ENCODE data around the gene GAL3ST1.
"Not testable (repeated sequence)": the region's sequence is repeated elsewhere in the genome, so short reads cannot be mapped to it uniquely, and the experiment has no call there.

GAL3ST1 gene

DNA sequence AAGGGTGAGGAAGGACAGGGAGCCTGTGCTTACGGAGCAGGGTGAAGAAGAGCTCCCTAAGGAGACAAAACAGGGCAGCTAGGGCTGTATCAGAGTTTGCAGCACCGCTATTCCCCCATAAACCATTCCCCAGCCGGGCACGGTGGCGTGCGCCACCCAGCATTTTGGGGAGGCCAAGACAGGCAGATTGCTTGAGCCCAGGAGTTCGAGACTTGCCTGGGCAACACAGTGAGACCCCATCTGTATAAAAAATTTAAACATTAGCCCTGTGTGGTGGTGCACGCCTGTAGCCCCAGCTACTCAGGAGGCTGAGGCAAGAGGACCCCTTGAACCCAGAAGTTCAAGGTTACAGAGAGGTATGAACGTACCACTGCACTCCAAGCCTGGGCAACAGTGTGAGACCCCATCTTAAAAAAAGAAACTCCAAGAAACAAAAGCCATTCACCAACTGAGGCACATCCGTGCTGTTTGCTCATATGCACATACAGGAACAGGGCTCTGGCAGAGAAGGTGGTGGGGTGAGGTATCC lies 4.7 kb downstream of the GAL3ST1 start:
- Histone ChIP-seq H2AK5ac (ENCODE audit: low read length) (no peak overlapping the region), H3K9me3 (ENCODE audit: insufficient read depth, low read depth, low read length) (no peaks in the 10 kb centered on the region), H3K4me3 (ENCODE audit: low read depth, low read length) (no peak overlapping the region), H3K9ac (ENCODE audit: low read length) (no peak overlapping the region), H2BK12ac (ENCODE audit: low read length) (no peak overlapping the region), H3K79me1 (ENCODE audit: low read length) (no peaks in the 10 kb centered on the region), H3K27ac (ENCODE audit: low read depth, low read length) (no peak overlapping the region), H4K8ac (ENCODE audit: low read depth, low read length) (no peak overlapping the region), H2BK120ac (ENCODE audit: insufficient read depth, low read length, poor library complexity) (no peak overlapping the region), H2BK5ac (ENCODE audit: low read depth, low read length, poor library complexity) (no peak overlapping the region), H3K27me3 (ENCODE audit: insufficient read depth, low read length) (no peaks in the 10 kb centered on the region), H3K4ac (ENCODE audit: low read depth, low read length) (no peak overlapping the region), H3K4me1 (ENCODE audit: control insufficient read depth in 1 of 2, insufficient read depth in 2 of 2, low read length in 2 of 2) (peaks cover 1 to 5% of the 10 kb centered on the region in 2 experiments), H2AFZ (ENCODE audit: insufficient read depth, low read length, poor library complexity) (no peak overlapping the region), H3K36me3 (ENCODE audit: control insufficient read depth in 1 of 2, insufficient read depth in 2 of 2, low read length in 2 of 2) (no peaks in the 10 kb centered on the region), H4K12ac (ENCODE audit: low read depth, low read length) (no peak overlapping the region), H3K14ac (ENCODE audit: low read length) (no peak overlapping the region), H3K4me2 (ENCODE audit: low read length) (no peak overlapping the region), H4K91ac (ENCODE audit: low read depth, low read length) (no peak overlapping the region), H3K79me2 (ENCODE audit: control insufficient read depth, insufficient read depth, low read length, poor library complexity) (no peaks in the 10 kb centered on the region), H3K18ac (ENCODE audit: low read length) (no peak overlapping the region), H3K23ac (ENCODE audit: low read length) (no peak overlapping the region)
- no peak for DNase-seq
- WGBS (ENCODE audit: extremely low coverage, insufficient coverage, insufficient read length): no CpG with 5 or more reads among the region's 10 CpGs

DNA sequence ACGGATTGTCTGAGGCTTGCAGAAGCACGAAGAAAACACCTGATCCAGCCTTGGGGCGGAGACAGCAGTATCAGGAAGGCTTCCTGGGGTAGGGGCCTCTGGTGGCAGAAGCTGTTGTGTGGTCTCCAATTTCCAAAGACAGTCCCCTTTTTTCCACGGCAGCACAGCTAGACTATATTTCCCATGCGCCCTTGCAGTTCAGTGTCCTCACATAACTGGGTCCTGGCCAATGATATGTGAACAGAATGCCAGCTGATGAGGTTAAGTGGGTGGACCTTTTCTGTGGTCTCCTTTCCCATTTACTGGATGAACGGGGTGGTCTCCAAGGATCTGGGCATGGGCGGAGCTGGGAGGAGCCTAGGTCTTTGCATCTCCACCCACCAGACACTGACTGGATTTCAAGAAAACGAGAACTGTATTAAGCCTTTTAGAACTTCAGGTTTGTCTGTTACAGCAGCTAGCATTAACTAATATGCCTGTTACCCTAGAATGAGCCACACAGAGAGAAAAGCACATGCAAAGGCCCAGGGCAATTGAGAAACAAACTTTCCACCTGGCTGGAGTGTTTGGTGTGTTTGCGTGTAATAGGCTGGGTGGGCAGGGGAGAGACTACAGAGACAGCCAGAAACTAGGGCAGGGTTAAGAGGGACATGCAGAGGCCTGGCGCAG lies 6.2 kb downstream of the GAL3ST1 start:
- DNase-seq: no peak
- no peak overlapping the region for H3K4me3 ChIP-seq (ENCODE audit: low read depth, low read length)
- no peak overlapping the region for H3K9ac ChIP-seq (ENCODE audit: low read length)
- H3K4me2 ChIP-seq (ENCODE audit: low read length): no peak overlapping the region
- H3K9me3 ChIP-seq (ENCODE audit: insufficient read depth, low read depth, low read length): no peaks in the 10 kb centered on the region
- no peaks in the 10 kb centered on the region for H3K79me1 ChIP-seq (ENCODE audit: low read length)
- H2BK5ac ChIP-seq (ENCODE audit: low read depth, low read length, poor library complexity): no peak overlapping the region
- no peak overlapping the region for H3K14ac ChIP-seq (ENCODE audit: low read length)
- H3K23ac ChIP-seq (ENCODE audit: low read length): no peak overlapping the region
- H2AK5ac ChIP-seq (ENCODE audit: low read length): no peak overlapping the region
- H3K4ac ChIP-seq (ENCODE audit: low read depth, low read length): no peak overlapping the region
- no peak overlapping the region for H4K91ac ChIP-seq (ENCODE audit: low read depth, low read length)
- no peaks in the 10 kb centered on the region for H3K4me1 ChIP-seq (ENCODE audit: control insufficient read depth in 1 of 2, insufficient read depth in 2 of 2, low read length in 2 of 2)
- WGBS (ENCODE audit: extremely low coverage, insufficient coverage, insufficient read length): no CpG with 5 or more reads among the region's 10 CpGs
- no peaks in the 10 kb centered on the region for H3K27me3 ChIP-seq (ENCODE audit: insufficient read depth, low read length)
- no peak overlapping the region for H2BK12ac ChIP-seq (ENCODE audit: low read length)
- H3K36me3 ChIP-seq (ENCODE audit: control insufficient read depth in 1 of 2, insufficient read depth in 2 of 2, low read length in 2 of 2): no peaks in the 10 kb centered on the region
- H4K12ac ChIP-seq (ENCODE audit: low read depth, low read length): no peak overlapping the region
- H4K8ac ChIP-seq (ENCODE audit: low read depth, low read length): no peak overlapping the region
- H3K18ac ChIP-seq (ENCODE audit: low read length): no peak overlapping the region
- no peak overlapping the region for H2BK120ac ChIP-seq (ENCODE audit: insufficient read depth, low read length, poor library complexity)
- no peak overlapping the region for H3K27ac ChIP-seq (ENCODE audit: low read depth, low read length)
- no peaks in the 10 kb centered on the region for H3K79me2 ChIP-seq (ENCODE audit: control insufficient read depth, insufficient read depth, low read length, poor library complexity)
- H2AFZ ChIP-seq (ENCODE audit: insufficient read depth, low read length, poor library complexity): no peak overlapping the region

DNA sequence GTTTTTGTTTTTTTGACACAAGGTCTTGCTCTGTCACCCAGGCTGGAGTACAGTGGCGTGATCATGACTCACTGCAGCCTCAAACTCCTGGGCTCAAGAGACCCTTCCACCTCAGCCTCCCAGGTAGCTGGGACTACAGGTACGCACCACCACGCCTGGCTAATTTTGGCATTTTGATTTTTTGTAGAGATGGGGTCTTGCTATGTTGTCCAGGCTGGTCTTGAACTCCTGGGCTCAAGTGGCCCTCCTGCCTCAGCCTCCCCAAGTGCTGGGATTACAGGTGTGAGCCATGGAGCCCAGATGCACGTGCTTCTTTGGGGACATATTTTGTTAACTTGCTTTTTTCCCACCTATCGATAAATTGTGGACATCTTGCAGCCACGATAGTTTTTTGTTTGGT lies 7.2 kb downstream of the GAL3ST1 start:
- H3K4me1 ChIP-seq (ENCODE audit: control insufficient read depth in 1 of 2, insufficient read depth in 2 of 2, low read length in 2 of 2); H4K12ac ChIP-seq (ENCODE audit: low read depth, low read length); H3K27me3 ChIP-seq (ENCODE audit: insufficient read depth, low read length); H3K9ac ChIP-seq (ENCODE audit: low read length); H3K79me1 ChIP-seq (ENCODE audit: low read length); H2AFZ ChIP-seq (ENCODE audit: insufficient read depth, low read length, poor library complexity); H4K8ac ChIP-seq (ENCODE audit: low read depth, low read length); H3K4me2 ChIP-seq (ENCODE audit: low read length); H3K9me3 ChIP-seq (ENCODE audit: insufficient read depth, low read depth, low read length); H2BK12ac ChIP-seq (ENCODE audit: low read length); H3K79me2 ChIP-seq (ENCODE audit: control insufficient read depth, insufficient read depth, low read length, poor library complexity); H3K14ac ChIP-seq (ENCODE audit: low read length); H2AK5ac ChIP-seq (ENCODE audit: low read length); H2BK5ac ChIP-seq (ENCODE audit: low read depth, low read length, poor library complexity); H3K4ac ChIP-seq (ENCODE audit: low read depth, low read length); DNase-seq; H2BK120ac ChIP-seq (ENCODE audit: insufficient read depth, low read length, poor library complexity); H3K36me3 ChIP-seq (ENCODE audit: control insufficient read depth in 1 of 2, insufficient read depth in 2 of 2, low read length in 2 of 2); H4K91ac ChIP-seq (ENCODE audit: low read depth, low read length); H3K23ac ChIP-seq (ENCODE audit: low read length); H3K4me3 ChIP-seq (ENCODE audit: low read depth, low read length); H3K18ac ChIP-seq (ENCODE audit: low read length); H3K27ac ChIP-seq (ENCODE audit: low read depth, low read length): not testable (repeated sequence)
- no CpG with 5 or more reads among the region's 6 CpGs for whole genome bisulfite sequencing (ENCODE audit: extremely low coverage, insufficient coverage, insufficient read length)

DNA sequence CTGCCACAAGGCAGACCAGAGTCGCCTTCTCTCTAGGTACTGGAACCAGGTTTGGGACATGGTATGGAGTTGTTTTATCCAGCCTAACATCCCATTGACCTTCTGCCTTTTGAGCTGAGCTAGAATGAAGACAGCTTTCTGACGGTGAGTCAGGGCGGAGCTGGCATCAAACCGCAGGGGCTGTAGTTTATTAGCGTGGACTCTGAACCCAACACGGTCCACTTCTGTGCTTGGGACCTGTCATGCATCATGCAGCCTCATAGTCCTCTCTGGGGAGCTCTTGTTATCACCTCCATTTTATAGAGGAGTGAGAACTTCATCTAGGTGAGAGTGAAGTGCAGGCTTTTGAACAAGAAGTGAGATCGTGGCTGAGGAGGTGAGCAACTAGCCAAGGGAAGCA lies 8.3 kb downstream of the GAL3ST1 start:
- Histone ChIP-seq H3K4me2 (ENCODE audit: low read length) (no peak overlapping the region), H3K4me1 (ENCODE audit: control insufficient read depth in 1 of 2, insufficient read depth in 2 of 2, low read length in 2 of 2) (peaks cover 0 to 10% of the 10 kb centered on the region in 2 experiments), H3K4ac (ENCODE audit: low read depth, low read length) (no peak overlapping the region), H3K14ac (ENCODE audit: low read length) (no peak overlapping the region), H2AK5ac (ENCODE audit: low read length) (no peak overlapping the region), H2AFZ (ENCODE audit: insufficient read depth, low read length, poor library complexity) (no peak overlapping the region), H2BK120ac (ENCODE audit: insufficient read depth, low read length, poor library complexity) (no peak overlapping the region), H3K23ac (ENCODE audit: low read length) (no peak overlapping the region), H3K36me3 (ENCODE audit: control insufficient read depth in 1 of 2, insufficient read depth in 2 of 2, low read length in 2 of 2) (no peaks in the 10 kb centered on the region), H3K79me1 (ENCODE audit: low read length) (no peaks in the 10 kb centered on the region), H3K27me3 (ENCODE audit: insufficient read depth, low read length) (no peaks in the 10 kb centered on the region), H3K9me3 (ENCODE audit: insufficient read depth, low read depth, low read length) (no peaks in the 10 kb centered on the region), H2BK12ac (ENCODE audit: low read length) (no peak overlapping the region), H3K27ac (ENCODE audit: low read depth, low read length) (no peak overlapping the region), H3K18ac (ENCODE audit: low read length) (no peak overlapping the region), H2BK5ac (ENCODE audit: low read depth, low read length, poor library complexity) (no peak overlapping the region), H4K8ac (ENCODE audit: low read depth, low read length) (no peak overlapping the region), H3K9ac (ENCODE audit: low read length) (no peak overlapping the region), H3K4me3 (ENCODE audit: low read depth, low read length) (no peak overlapping the region), H4K12ac (ENCODE audit: low read depth, low read length) (no peak overlapping the region), H4K91ac (ENCODE audit: low read depth, low read length) (no peak overlapping the region), H3K79me2 (ENCODE audit: control insufficient read depth, insufficient read depth, low read length, poor library complexity) (no peaks in the 10 kb centered on the region)
- no CpG with 5 or more reads among the region's 7 CpGs for WGBS (ENCODE audit: extremely low coverage, insufficient coverage, insufficient read length)
- no peak for DNase-seq
